ENCODE data around the gene MT3.
"Not testable (repeated sequence)": the region's sequence is repeated elsewhere in the genome, so short reads cannot be mapped to it uniquely, and the experiment has no call there.

The MT3 gene

GRCh38 chr16:56580391-56581048 is 8.8 kb upstream of the MT3 start:
- no peak for DNase-seq (ENCODE audit: low read depth in 2 of 2)

GRCh38 chr16:56582911-56583310 is 6.4 kb upstream of the MT3 start:
- DNase-seq (ENCODE audit: low read depth in 2 of 2), result not testable (repeated sequence)

- DNase-seq (ENCODE audit: low read depth in 2 of 2), result no peak
Measured at GRCh38 chr16:56583351-56584168, 5.8 kb upstream of the MT3 start.

DNA sequence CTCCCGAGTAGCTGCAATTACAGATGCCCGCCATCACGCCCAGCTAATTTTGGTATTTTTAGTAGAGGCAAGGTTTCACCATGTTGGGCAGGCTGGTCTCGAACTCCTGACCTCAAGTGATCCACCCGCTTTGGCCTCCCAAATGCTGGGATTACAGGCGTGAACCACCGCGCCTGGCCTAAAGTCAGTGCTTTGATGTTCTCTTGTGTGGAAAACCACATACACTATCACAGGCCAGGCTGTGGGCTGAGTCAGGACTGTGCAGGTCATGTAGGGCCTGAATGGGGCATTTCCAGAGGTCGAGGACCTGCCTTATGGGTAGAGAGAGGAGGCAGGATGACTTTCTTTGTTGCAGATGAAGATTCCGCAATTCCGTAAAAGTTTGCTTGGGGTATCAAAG is 5.1 kb upstream of the MT3 start:
- DNase-seq (ENCODE audit: low read depth in 2 of 2), result no peak

DNA sequence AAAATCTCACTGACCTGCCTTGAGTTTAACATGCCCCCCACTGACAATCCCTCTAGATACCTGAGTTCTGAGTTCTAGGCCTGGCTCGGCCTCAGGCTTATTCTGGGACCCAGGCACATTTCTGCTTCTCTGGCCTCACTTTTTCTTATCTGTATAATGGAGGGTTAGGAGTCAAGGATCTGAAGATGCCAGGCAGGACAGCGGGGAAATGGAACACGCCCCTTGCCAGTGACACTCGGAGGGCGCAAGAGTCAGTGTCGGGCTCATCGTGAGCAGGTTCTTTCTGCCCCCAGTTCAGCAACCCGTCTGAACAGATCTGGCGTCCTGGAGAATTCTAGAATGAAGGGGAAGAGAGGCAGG is 567 bp upstream of the MT3 start:
- no peak for DNase-seq (ENCODE audit: low read depth in 2 of 2)

DNA sequence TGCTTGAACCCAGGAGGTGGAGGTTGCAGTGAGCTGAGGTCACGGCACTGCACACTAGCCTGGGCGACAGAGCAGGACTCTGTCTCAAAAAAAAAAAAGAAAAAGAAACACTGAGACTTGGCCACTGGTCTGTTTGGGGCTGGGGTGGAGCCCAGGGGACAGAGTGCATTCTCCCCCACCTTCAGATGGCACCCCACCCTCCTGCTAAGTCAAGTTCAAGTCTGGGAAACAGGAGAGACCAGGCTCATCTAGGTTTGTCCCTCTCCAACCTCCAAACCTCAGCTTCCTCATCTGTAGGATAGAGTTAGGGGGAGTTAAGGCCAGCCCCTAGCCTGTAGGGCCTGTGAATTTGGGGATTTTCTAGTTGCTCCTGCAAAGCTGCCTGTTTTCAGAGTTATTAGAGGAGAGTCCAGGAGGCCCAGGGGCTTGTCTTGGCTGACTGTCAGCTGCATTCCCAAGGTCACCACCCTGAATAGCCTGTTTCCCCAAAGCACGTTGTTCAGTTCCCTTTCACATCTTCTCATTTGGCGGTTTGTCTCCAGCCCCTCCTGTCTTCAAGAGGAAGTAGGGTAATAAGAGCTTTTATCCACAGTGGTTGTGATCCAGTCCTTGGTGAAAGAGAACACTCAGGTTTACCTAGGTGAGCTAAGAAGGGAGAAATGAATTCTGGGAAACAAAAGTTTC is 2.2 kb downstream of the MT3 start:
- no peak for DNase-seq (ENCODE audit: low read depth in 2 of 2)

GRCh38 chr16:56593573-56594291 is 4.4 kb downstream of the MT3 start:
- no peak for DNase-seq (ENCODE audit: low read depth in 2 of 2)

GRCh38 chr16:56594292-56594619 is 4.9 kb downstream of the MT3 start:
- no peak for DNase-seq (ENCODE audit: low read depth in 2 of 2)

- DNase-seq (ENCODE audit: low read depth in 2 of 2), result no peak
Measured at GRCh38 chr16:56600398-56600999, 11.2 kb downstream of the MT3 start.

- no peak for DNase-seq (ENCODE audit: low read depth in 2 of 2)
Measured at GRCh38 chr16:56601325-56601724, 12.0 kb downstream of the MT3 start.

DNA sequence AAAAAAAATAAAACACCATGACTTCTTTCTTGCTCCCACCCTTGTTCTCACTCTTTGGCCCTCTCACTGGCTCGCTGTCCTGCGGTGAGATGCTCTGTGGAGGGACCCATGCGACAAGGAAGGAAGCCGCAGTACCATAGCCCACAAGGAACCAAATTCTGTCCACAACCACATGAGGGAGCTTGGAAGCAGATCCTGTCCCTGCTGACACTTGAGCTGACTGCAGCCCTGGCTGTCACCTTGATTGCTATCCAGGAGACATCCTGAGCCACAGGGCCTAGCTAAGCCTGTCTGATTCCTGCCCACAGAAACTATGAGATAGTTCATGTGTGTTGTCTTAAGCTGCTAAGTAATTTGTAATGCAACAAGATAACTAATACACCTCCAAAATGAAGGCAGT is 14.3 kb downstream of the MT3 start:
- no peak for DNase-seq (ENCODE audit: low read depth in 2 of 2)

GRCh38 chr16:56604966-56605365 is 15.6 kb downstream of the MT3 start:
- DNase-seq (ENCODE audit: low read depth in 2 of 2), result no peak

GRCh38 chr16:56605475-56605874 is 16.1 kb downstream of the MT3 start:
- no peak for DNase-seq (ENCODE audit: low read depth in 2 of 2)

- no peak for DNase-seq (ENCODE audit: low read depth in 2 of 2)
Measured at GRCh38 chr16:56606071-56606475, 16.7 kb downstream of the MT3 start.

- DNase-seq (ENCODE audit: low read depth in 2 of 2), result no peak
Measured at GRCh38 chr16:56606476-56607108, 17.3 kb downstream of the MT3 start.

DNA sequence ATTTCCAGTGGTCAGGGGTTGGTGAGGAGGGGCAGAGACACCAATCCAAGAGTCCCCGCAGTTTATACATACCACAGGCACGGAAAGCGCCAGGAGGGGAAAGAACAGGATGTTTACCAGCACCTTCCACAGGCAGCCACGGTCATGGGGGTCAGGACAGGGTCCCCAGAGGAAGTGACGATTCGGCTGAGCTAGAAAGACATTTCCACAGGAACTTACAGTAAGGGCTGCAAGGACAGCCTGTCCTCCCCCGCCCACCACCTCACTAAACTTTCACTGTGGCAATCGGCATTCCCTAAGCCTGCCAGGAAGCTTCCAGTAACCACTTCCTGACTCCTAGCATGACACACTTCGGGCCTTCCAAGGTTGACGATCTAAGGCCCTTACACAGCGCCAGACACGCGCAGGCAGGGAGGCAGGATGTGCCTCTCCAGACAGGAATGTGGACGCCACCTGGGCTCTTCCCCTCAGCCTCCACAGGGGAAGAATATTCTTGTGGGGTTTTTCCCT is 17.8 kb downstream of the MT3 start:
- no peak for DNase-seq (ENCODE audit: low read depth in 2 of 2)

DNA sequence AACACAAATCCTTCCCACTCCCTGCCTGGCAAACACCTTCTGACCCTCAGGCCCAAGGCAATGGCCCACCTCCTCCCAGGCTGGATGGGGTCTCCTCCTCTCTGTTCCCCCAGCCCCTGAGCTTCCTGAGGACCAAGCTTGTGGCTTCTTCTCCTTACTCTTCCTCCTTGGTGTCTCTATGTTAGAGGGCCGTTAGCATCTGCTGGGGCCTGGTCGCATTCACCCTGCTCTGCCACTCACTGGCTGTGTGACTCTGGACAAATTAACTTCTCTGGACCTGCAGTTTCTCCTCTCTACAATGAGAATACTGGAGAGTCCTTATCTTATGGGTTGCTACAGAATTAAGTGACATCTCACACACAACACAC is 18.3 kb downstream of the MT3 start:
- DNase-seq (ENCODE audit: low read depth in 2 of 2), result no peak

- DNase-seq (ENCODE audit: low read depth in 2 of 2), result peak; percentile 80 to 88
Measured at GRCh38 chr16:56608043-56608875, 18.9 kb downstream of the MT3 start, which contains the start of gene MT2A. Gene MT2A (plus strand): TSS chr16:56608584. CDS start chr16:56608656, 72 bp downstream.

GRCh38 chr16:56608876-56609462 is 19.6 kb downstream of the MT3 start:
- no peak for DNase-seq (ENCODE audit: low read depth in 2 of 2)

- DNase-seq (ENCODE audit: low read depth in 2 of 2), result peak; percentile 59 to 65
Measured at GRCh38 chr16:56609463-56609921, 20.2 kb downstream of the MT3 start.

All from activated CD4-positive, alpha-beta T cell treated with anti-CD3 and anti-CD28 coated beads for 24 hours (primary cell).